Fibroblast of lung (primary cell): ENCODE results near the gene ZDHHC14.

ENCODE experiments used
- CTCF ChIP-seq, 2 donors: IDR thresholded peaks in 1 of 2; conservative IDR thresholded peaks in 1 of 2; 1 replicate in 1 of 2; 2 replicates in 1 of 2; pipeline ENCODE4 v1.5.1; 2011 to 2012; ENCODE audit warnings: low read length in 2 of 2, control low read depth in 1 of 2, inconsistent platforms in 1 of 2, low read depth in 1 of 2, mild to moderate bottlenecking in 1 of 2
- EZH2 ChIP-seq: IDR thresholded peaks from 2 replicates; pipeline ENCODE4 v1.5.1; 2012; ENCODE audit warnings: low read length, control low read depth, mild to moderate bottlenecking; ENCODE audit errors: missing control alignments

- no peak for TF ChIP-seq CTCF (conservative IDR thresholded peaks at IDR 0.05 in 1 of 2, IDR thresholded peaks at IDR 0.05 in 1 of 2; ENCODE audit: low read depth in 1 of 2, low read length in 2 of 2)
- TF ChIP-seq EZH2: no peak
Measured at GRCh38 chr6:157586088-157586414, 205.1 kb downstream of the ZDHHC14 start.
